KMS-11 (cell line): ENCODE results near the gene SCARF2.

Experiments used
- H2AFZ ChIP-seq: fragments of 200-600 bp; sonication (generic); 2 replicates; pipeline ENCODE4 v1.6.1; 2016; ENCODE audit warnings: antibody characterized with exemption, mixed run types, low read depth
- H3K27ac ChIP-seq: fragments of 200-600 bp; sonication (generic); 2 replicates; pipeline ENCODE4 v1.6.1; 2016; ENCODE audit warnings: mild to moderate bottlenecking, mixed run types
- H3K27me3 ChIP-seq: fragments of 200-600 bp; sonication (generic); 2 replicates; pipeline ENCODE4 v1.6.1; 2017; ENCODE audit warnings: mild to moderate bottlenecking, low read depth, mixed run types, moderate library complexity; ENCODE audit not compliant: insufficient read depth
- H3K36me3 ChIP-seq: fragments of 200-600 bp; sonication (generic); 2 replicates; pipeline ENCODE4 v1.6.1; 2017; ENCODE audit warnings: mild to moderate bottlenecking, mixed run types; ENCODE audit not compliant: insufficient read depth
- H3K4me1 ChIP-seq: fragments of 200-600 bp; sonication (generic); 2 replicates; pipeline ENCODE4 v1.6.1; 2016; ENCODE audit warnings: mild to moderate bottlenecking, low read depth, mixed run types; ENCODE audit not compliant: poor library complexity, severe bottlenecking
- H3K4me2 ChIP-seq: fragments of 200-600 bp; sonication (generic); 2 replicates; pipeline ENCODE4 v1.7.0; 2016; ENCODE audit warnings: mild to moderate bottlenecking, mixed run types
- H3K4me3 ChIP-seq: fragments of 200-600 bp; sonication (generic); IDR thresholded peaks from 2 replicates; pipeline ENCODE4 v1.6.1; 2017; ENCODE audit warnings: low read depth, low read length, mixed read lengths; ENCODE audit not compliant: insufficient read depth
- H3K79me2 ChIP-seq: fragments of 200-600 bp; sonication (generic); 2 replicates; pipeline ENCODE4 v1.6.1; 2016; ENCODE audit warnings: low read depth, mixed run types; ENCODE audit not compliant: insufficient read depth
- H3K9ac ChIP-seq: fragments of 200-600 bp; sonication (generic); 2 replicates; pipeline ENCODE4 v1.6.1; 2016; ENCODE audit warnings: mild to moderate bottlenecking, mixed run types
- H4K20me1 ChIP-seq: fragments of 200-600 bp; sonication (generic); 2 replicates; pipeline ENCODE4 v1.6.1; 2016; ENCODE audit warnings: mild to moderate bottlenecking, mixed run types; ENCODE audit not compliant: insufficient read depth
- TF ChIP-seq, protein P1 (sequence below): fragments of 200-600 bp; sonication (generic); conservative IDR thresholded peaks from 2 replicates; pipeline ENCODE4 v1.6.1; 2017; ENCODE audit warnings: low read depth, mild to moderate bottlenecking, antibody characterized with exemption, low read length, moderate library complexity, mixed read lengths

The SCARF2 gene

DNA sequence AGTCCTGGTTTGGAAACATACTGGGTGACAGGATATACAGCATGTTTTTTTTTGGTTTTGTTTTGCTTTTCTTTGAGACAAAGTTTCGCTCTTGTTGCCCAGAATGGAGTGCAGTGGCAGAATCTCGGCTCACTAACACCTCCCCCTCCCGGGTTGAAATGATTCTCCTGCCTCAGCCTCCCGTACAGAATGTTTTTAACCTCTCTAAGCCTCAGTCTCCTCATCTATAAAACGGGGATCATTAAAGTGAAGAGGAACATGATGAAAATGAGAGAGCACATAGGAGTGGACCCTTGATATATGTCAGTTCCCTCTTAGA, 28.1 kb upstream of the SCARF2 start:
- H3K4me3 ChIP-seq, result no peak overlapping the region
- H3K4me2 ChIP-seq, result no peak overlapping the region
- no peak overlapping the region for H3K9ac ChIP-seq
- H3K27me3 ChIP-seq, result no peaks in the 10 kb centered on the region
- H2AFZ ChIP-seq, result no peak overlapping the region
- H4K20me1 ChIP-seq, result no peaks in the 10 kb centered on the region
- H3K36me3 ChIP-seq, result no peaks in the 10 kb centered on the region
- H3K4me1 ChIP-seq, result peaks cover 19% of the 10 kb centered on the region
- no peaks in the 10 kb centered on the region for H3K79me2 ChIP-seq
- TF ChIP-seq, protein P1, sequence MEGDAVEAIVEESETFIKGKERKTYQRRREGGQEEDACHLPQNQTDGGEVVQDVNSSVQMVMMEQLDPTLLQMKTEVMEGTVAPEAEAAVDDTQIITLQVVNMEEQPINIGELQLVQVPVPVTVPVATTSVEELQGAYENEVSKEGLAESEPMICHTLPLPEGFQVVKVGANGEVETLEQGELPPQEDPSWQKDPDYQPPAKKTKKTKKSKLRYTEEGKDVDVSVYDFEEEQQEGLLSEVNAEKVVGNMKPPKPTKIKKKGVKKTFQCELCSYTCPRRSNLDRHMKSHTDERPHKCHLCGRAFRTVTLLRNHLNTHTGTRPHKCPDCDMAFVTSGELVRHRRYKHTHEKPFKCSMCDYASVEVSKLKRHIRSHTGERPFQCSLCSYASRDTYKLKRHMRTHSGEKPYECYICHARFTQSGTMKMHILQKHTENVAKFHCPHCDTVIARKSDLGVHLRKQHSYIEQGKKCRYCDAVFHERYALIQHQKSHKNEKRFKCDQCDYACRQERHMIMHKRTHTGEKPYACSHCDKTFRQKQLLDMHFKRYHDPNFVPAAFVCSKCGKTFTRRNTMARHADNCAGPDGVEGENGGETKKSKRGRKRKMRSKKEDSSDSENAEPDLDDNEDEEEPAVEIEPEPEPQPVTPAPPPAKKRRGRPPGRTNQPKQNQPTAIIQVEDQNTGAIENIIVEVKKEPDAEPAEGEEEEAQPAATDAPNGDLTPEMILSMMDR, result no peak
- H3K27ac ChIP-seq, result no peak overlapping the region

DNA sequence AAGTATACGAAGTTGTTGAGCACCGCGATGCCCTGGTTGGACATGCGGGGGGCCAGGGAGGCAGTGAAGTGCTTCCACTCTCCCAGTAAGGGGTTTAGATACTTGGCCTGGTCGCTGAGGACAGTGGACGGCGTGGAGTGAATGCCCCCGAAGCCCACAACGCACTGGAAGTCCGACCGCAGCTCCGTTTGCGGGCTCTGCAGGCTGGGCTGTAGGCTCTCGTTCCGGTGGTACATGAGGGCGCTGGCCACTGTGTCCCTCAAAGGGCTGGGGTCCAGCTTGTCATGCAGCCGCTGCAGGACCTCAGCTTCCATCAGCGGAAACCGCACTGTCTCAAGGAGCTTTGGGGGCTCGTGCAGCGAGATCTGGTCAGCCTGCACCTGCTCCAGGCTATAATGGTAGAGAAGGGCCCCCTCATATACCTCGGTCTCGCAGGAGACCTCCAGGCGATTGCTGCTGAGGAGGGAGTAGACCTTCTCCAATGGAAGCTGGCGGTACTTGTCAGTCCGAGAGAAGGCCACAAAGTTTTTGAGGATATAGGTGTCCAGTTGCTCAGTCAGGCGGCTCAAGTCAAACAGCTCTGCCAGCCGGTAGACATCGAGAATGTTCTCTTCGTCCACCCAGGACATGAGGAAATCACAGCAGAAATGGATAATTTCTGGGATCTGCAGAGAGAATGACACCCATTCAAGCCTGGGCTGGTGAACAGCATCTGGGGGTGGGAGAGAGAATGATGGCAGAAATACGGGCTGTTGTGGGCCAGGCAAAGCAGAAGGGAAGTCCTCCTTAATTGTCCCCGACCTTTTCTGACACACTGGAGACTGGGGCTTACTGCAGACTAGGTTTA, 27.5 kb upstream of the SCARF2 start:
- no peak overlapping the region for H3K4me2 ChIP-seq
- no peaks in the 10 kb centered on the region for H3K27me3 ChIP-seq
- no peaks in the 10 kb centered on the region for H3K79me2 ChIP-seq
- TF ChIP-seq, protein P1, result no peak
- H4K20me1 ChIP-seq, result no peaks in the 10 kb centered on the region
- no peak overlapping the region for H3K9ac ChIP-seq
- no peak overlapping the region for H2AFZ ChIP-seq
- no peak overlapping the region for H3K27ac ChIP-seq
- no peak overlapping the region for H3K4me3 ChIP-seq
- peaks cover 19% of the 10 kb centered on the region for H3K4me1 ChIP-seq
- no peaks in the 10 kb centered on the region for H3K36me3 ChIP-seq

DNA sequence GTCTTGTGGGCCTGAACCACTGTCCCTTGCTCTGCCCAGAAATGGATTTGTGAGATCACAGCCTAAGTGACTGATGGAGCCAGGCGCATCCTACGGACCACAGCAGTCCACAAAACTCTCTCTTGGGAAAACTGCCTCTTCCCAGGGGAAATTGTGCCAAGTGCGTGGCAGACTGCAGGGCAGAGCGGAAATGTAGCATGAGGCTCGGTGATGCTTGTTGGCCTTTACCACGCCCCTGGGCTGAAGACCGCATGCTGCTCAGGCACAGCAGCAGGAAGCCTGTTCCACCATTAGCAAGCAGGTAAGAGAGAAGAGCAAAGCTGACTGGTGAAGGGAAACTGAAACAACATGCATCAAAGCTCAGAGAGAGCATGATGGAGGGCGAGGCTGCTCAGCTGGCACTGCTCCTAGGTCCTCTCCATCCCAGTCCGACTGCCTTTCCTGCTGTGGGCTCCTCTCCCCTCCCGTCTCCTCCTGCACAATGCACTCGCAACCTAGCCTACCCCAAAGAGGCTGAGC, 26.5 kb upstream of the SCARF2 start:
- Histone ChIP-seq H3K27ac (no peak overlapping the region), H3K4me2 (no peak overlapping the region), H3K4me1 (peaks cover 19% of the 10 kb centered on the region), H2AFZ (no peak overlapping the region), H3K36me3 (no peaks in the 10 kb centered on the region), H3K27me3 (no peaks in the 10 kb centered on the region), H3K79me2 (no peaks in the 10 kb centered on the region), H3K4me3 (no peak overlapping the region), H4K20me1 (no peaks in the 10 kb centered on the region), H3K9ac (no peak overlapping the region)
- TF ChIP-seq, protein P1, result no peak

GRCh38 chr22:20463324-20464095, 25.9 kb upstream of the SCARF2 start:
- TF ChIP-seq, protein P1, result no peak
- no peaks in the 10 kb centered on the region for H4K20me1 ChIP-seq
- H3K4me2 ChIP-seq, result no peak overlapping the region; the same call in 1 of the 2 replicates
- H3K36me3 ChIP-seq, result no peaks in the 10 kb centered on the region
- no peaks in the 10 kb centered on the region for H3K27me3 ChIP-seq
- H3K4me1 ChIP-seq, result peaks cover 14% of the 10 kb centered on the region
- no peak overlapping the region for H3K27ac ChIP-seq
- no peaks in the 10 kb centered on the region for H3K79me2 ChIP-seq
- H2AFZ ChIP-seq, result no peak overlapping the region
- no peak overlapping the region for H3K4me3 ChIP-seq
- H3K9ac ChIP-seq, result no peak overlapping the region
